ENCODE measurements around the gene DIPK1A.
A peak's percentile ranks its signal among the peaks of the same experiment; 100 is the strongest.

DIPK1A gene

DNA sequence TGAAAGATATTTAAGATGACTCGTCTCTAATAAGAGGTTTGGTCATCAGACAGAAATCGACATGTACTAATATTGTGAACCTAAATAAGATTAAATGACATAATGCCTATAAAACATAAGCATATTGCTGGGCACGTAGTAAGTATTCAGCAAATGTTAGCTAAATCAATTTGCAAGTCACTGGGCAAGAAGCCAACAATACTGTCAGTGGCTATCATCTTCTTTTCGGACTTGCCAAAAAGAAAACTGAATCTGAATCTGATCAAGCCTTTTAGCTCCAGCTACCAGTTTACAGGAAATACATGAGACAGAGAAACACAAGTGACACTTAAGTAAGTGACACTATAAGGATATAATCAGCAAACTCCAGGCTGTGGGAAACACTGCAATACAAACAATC, 83.5 kb downstream of the DIPK1A start:
- DNase-seq (ENCODE audit: low spot score), result no peak

DNA sequence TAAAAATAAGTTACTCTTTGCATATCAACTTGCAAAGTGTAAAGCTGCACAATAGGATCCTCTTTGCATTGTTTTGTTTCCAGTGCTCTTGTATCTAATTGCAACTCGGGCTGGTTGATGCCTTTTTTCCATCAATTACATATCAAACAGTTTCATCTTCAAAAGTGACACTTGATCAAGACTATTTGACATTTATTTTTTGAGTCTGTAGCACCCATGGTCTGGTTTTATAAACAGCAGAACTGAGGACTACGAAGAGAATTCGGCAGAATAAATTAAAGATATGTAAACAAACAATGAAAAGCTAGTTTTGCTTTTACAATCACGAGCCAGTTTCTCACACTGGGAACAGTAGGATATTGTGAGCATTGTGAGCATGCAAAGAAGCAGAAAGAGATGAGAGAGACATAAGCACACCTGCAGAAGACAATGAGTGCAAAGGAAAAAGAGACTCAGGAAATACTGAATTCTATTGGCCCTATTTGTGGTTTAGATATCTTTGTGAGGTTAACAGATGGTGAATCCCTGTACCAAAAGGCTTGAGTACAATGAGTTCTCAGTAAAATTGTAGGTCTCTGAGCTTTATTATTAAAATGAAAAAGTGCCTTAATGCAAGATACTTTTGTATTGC, 84.1 kb downstream of the DIPK1A start:
- DNase-seq (ENCODE audit: low spot score), result no peak

DNA sequence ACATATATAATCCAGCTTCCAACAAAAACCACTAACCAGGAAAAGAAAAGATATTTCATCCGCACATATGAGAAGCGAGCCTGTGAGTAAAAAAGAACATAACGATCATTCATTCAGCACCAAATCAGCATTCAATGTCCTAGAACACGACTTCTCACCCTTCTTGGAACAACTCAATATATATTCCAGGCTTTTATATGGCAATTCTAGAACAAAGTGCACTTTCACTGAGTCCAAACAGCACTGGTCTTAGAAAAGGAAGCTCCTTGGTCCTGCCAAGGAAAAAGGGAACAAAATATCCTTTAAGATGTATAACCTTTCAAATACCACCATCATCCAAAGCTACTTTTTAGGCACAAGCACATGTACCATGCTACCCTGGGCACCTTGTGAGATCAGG, 84.9 kb downstream of the DIPK1A start:
- DNase-seq (ENCODE audit: low spot score), result no peak

DNA sequence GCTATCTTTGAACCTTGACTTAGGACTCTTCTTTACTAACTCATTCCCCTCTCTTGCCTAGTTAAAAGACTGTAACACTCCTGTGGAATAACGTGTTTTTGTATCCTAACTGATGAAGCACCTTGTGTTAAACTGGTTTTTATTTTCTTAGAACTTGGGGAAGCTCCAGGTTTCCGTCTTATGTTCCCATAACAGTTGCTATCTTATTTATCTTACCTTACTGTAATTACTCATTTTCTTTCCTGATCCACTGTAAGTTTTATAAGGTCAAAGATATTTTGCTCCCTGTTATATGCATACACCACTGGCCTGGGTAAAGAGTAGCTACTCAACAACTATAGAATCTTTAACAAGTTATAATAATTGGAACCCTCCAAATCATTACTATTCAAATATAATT, 86.3 kb downstream of the DIPK1A start:
- no peak for DNase-seq (ENCODE audit: low spot score)

DNA sequence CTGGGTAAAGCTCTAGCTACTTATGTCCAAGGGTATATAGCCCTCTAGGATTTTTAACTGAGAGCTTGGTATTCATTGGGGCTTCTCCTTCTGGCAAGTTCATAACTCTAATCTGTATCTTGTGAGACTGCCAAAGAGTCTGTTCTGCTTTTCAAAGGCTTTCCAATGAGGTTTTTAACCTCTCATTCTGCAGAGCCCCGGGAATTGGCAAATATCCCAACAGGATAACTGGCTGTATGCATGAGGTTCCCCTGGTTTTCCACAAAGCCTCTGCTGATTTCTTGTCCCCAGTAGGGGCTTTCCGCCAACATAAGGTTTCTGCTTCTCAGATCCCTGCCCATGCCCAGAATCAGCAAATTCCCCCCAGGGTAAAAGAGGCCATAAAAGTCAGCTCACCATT, 88.5 kb downstream of the DIPK1A start:
- DNase-seq (ENCODE audit: low spot score), result no peak

DNA sequence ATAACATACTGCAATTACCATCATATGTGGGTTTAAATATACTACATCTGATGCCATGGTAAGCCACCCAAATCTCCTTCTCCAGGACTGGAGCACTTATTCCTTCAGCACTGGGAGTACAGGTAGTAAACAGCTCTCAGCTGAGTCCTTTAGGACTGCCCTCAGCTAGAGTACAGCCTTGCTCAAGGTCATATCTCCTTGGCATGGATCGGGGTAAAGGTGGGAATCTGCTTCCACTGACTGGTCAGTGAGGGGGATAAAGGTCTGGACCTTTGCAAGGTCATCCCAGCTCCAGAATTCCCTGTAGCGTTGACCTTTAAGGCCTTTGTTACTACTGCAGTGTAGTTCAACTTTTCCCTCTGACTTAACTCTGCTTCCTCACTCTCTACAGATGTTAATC, 90.7 kb downstream of the DIPK1A start:
- DNase-seq (ENCODE audit: low spot score), result no peak

DNA sequence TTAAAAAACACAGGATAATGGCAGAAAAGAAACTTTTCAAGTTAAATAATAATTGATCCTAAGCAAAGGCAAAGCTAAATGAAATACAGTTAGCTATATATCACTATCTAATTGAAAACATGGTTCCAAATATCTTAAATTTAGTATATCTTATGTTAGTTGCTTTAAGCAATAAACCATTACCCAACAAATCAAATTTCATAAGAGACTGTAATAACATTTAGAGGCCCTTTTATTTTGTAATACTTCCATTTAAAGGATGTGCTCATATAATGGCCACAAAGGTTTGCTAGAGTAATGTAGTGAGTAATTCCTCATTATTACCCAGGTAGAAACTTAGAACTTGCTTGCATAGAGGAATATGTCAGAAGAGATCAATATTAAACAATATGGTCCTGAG, 97.1 kb downstream of the DIPK1A start:
- DNase-seq (ENCODE audit: low spot score), result no peak

DNA sequence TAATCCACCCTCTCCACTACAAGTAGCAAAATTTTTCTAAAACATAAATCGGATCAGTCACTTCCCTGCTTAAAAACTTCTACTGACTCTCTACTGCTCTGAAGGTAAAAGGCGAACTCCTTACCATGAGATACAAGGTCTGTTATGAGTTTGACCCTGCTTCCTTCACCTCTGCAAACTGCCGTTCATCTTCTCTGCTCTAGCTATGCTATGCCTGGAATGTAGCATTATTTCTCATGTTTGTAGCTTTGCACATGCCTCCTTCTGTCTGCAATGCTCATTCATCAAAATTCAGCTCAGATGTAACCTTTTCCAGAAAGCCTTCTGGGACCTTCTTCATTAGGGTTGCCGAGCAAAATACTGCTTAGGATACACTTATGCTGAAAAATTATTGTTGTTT, 98.7 kb downstream of the DIPK1A start:
- DNase-seq (ENCODE audit: low spot score), result no peak

DNA sequence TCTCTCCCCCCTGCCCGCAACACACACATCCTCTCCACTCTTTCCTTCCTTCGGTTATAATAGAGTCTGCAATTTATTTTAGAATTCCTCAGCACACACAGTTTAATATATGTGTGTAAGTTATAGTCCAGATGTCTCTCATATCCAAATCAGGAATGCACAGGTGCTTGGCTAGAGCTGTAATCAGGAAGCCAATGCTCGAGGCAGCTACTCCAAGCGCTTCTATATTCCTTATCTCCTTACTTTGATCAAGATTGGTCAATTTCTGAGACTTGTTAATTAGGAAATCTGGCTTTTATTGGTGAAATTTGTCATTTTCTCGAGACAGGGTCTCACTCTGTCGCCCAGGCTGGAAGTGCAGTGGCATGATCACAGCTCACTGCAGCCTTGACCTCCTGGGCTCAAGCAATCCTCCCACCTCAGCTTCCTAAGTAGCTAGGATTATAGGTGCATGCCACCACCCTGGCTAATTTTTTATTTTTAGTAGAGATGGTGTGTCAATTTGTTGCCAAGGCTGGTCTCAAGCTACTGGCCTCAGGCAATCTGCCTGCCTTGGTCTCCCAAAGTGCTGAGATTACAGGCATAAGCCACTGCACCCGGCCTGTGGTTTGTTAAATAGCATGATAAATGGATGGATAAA, 101.7 kb downstream of the DIPK1A start:
- no peak for DNase-seq (ENCODE audit: low spot score)

DNA sequence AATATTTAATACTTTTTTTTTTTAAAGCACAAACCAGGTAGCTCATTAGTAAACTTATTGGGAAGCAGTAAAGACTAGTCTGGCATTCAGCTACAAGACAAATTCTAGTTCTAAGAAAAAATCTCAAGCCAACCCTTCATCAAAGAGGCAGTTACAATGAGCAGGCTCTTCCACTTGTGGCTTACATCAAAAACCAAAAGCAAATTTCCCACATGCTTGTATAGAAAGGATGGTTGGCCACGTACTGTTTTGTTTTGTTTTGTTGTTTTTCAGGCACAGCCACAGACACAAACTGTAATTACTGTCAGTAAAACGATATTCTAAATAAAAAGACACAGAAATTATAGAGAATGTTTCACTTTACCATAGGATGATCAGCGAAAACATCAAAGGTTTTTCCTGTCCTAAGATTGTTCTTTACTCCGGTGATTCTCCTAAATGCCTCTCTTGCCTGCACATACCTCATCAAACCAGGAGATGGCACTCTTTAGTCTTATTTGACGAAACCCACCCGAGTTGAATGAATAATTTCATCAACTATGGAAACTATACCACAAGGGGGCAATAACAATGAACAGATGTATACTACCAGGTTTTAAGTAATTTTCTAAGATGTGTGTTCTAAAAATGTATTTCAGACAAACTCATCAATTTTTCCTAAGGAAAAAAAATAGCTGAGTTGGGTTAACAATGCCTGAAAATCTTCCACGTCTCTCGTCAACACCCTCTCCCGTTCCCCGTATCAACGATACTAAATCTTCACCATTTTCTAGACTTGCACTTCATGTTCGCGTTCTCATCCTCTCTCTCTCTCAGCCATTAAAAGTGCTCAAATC, 102.5 kb downstream of the DIPK1A start:
- DNase-seq (ENCODE audit: low spot score), result peak; percentile 75

DNA sequence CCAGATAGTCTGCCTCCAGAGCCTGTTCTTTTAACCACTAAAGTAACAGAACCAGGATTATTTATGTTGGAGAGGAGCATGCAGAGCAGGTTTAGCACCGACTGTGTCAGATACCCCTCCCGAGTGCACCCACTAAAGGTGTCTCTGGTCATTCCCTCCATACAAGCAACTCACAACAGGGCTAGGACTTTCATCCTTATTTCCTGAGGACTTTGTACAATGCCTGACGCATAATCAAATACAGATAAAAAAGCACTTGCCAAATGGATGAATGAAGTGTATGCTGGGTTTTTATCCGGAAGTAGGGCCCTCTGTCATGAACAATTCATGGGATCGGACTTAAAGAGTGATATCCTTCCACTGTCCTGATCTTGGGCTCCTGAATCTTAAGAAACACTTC, 103.4 kb downstream of the DIPK1A start:
- no peak for DNase-seq (ENCODE audit: low spot score)

DNA sequence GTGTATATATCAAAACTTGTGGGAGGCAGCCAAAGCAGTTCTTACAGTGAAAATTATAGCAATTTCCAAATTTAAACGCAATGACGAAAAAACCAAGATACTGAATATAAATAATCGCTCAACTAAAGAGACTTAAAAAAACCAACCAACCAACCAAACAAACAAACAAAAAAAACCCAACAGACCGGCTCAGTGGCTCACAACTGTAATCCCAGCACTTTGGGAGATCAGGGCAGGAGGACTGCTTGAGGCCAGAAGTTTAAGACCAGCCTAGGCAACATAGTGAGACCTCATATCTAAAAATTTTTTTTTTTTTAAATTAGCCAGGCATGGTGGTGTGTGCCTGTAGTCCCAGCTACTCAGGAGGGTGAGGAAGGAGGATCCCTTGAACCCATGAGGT, 106.0 kb downstream of the DIPK1A start:
- DNase-seq (ENCODE audit: low spot score), result no peak

DNA sequence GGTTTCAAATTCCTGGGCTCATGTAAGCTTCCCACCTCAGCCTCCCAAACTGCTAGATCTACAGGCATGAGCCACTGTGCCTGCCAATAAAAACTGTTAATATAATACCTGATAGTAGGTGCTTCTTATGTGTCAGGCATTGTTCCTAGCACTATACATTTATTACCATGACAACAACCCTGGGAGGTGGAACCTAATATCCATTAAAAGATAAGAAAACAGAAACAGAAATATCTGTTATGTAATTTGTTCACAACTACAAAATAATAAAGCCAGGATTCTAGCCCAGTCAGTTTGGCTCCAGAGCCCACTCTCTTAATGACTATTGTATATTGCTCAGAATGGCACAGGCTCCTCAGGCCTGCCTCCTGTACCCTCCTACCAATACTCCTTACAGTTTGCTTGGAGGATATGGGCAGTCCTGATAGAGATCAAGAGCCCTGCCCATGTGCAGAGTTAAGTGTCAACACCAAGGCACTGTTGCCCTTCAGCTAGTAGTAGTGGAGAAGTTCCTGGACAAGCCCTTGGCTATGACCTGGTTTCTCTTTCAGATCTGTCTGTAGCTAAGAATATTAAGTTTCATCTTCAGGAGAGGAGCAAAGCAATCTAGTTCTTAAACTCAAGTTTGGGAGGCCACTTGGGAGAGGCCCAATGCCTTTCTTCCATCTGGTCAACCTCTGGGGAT, 107.0 kb downstream of the DIPK1A start:
- DNase-seq (ENCODE audit: low spot score), result no peak

DNA sequence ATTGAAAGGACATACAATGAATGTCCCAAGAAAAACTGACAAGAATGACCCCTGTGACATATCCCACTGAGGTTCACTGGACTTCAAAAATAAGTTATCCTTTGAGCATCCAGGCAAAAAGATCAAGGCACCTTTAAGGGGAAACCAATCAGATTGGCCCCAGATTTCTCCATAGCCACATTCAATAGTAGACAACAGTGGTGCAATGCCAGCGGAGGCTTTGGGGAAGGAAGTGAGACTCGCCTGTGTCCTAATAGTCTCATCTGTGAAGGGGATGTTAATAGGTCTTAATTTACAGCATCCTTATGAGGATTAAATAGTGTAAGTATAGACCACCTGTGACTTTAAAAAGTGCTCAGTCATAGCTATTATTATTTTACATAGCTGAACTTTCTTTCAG, 108.0 kb downstream of the DIPK1A start:
- no peak for DNase-seq (ENCODE audit: low spot score)

DNA sequence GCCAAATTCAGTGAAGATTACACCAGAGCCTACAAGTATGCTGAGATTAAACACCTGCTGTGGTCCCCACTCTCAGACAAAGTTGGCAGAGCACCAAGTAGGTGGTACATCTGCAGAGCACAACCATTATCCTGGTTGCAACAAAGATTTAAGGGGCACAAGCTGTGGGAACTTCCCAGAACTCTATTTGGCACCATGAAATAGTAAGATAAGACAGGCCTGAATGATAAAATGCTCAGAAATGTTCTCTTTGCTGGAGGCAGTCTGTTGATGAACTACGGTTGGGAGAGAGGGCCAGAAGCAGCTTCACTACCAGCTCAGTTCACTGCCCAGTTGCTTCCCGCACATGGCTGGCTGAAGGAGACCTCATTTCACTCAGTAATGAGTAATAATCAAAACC, 109.5 kb downstream of the DIPK1A start:
- DNase-seq (ENCODE audit: low spot score), result no peak

DNA sequence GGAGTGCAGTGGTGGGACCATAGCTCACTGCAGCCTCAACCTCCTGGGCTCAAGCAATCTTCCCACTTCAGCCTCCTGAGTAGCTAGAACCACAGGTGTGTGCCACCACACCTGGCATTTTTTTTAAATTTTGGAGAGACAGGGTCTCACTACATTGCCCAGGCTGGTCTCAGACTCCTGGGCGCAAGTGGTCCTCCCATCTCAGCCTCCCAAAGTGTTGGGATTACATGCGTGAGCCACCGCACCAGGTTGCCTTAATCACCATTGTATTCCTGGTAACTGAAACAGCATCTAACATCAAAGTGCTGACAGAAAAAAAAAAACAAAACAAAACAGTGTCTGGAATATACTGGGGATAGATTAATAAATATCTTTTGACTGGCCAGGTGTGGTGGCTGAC, 111.2 kb downstream of the DIPK1A start:
- DNase-seq (ENCODE audit: low spot score), result no peak

DNA sequence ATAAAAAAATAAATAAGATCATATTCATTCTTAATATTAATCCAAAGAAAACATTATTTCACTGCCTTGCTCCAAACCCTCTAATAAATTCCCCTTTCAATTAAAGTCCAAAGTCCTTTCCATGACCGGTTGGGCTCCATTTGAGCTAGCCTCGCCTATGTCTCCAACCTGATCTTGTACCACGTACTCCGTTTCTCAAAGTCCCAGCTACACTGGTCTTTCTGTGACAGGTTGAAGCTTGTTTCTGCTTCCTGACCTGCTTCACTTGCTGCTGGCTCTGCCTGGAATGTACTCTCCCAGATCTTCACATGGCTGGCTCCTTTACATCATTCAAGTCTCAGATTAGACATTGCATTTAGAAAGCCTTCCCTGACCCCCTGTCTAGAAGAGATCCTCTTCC, 113.1 kb downstream of the DIPK1A start:
- no peak for DNase-seq (ENCODE audit: low spot score)

DNA sequence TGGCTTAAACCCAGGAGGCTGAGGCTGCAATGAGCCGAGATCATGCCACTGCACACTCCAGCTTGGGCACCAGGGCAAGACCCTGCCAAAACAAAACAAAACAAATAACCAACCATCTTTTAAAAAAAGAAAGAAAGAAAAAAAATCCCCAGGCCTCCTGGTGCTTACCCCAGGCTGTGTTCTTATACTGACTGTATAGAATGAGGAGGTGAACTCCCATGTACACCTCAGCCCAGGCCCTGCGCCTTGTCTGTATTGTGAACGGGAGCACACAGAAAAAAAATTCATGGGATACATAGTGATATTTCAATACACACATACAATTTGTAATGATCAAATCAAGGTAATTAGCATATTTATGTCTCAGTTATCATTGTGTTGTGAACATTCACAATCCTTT, 115.4 kb downstream of the DIPK1A start:
- DNase-seq (ENCODE audit: low spot score), result no peak

DNA sequence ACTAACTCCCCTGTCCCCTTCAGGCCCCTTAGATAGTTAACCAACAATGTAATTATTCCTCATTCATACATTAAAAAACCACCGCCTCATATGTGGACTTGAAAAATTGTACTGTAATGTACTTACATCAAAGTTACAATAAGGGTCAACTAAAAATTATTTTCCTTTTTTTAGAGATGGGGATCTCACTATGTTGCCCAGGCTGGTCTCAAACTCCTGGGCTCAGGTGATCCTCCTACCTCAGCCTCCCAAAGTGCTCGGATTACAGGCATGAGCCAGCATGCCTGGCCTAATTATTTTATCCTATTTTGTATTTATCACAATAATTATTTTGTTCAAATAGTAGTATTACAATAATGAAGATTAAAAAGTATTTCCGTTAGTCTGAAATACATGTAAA, 116.8 kb downstream of the DIPK1A start:
- DNase-seq (ENCODE audit: low spot score), result no peak

DNA sequence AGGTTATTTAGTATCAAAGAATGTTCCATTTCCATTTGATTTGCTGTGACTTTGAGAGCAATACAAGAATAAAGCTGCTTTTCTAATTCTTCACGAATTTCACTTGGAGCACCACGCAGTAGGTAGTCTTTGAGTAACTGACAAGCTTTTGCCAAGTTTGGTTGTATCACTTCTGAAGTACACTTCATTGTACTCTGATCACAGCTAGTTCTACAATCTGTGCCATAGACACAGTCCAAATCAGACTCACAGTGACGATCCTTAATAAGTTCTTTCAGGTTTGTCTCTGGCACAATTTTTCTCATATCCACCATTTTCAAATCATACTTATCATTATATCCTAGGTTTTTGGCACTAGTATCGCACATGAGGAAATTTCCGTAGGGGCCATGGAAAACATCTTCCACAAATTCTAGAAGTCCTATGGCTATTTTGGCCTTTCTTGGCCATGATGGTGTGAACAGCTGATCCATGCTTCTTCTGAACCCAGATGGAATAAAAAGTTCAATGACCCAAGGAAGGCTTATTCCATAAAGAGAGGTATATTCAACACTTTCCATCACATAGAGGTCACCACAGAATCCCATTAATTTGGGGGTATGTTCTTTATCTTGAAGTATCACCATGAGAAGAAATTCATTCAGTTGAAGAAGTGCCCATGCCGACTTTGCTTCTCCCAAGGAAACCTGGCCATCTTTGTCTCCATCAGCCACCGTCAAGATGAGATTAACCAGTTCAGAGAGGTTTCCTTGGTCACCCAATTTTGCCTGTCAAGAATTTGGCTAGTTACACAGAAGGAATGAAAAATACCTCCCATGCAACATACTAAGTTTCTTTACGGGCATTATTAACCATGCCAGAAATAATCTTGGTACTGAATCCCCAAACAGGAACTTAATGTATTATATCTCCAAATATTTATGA, 117.6 kb downstream of the DIPK1A start:
- DNase-seq (ENCODE audit: low spot score), result no peak

DNA sequence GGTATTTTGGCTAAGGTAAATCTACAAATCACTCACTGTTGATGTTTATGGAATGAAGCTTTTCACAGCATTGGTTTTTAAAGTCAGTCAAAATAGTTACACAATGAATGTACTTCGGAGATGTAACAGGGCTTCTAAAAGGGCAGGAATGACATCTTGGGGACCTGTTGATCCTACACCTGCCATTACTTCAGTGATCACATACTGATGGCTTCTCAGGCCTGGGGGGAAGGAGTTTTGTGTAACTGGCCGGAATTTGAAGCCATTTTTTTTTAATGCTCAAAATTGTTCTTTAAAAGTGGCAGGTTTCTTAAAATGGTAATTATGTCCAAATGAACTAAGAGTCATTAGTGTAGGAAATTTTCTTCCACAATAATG, 118.2 kb downstream of the DIPK1A start:
- no peak for DNase-seq (ENCODE audit: low spot score)

Data from germinal center (tissue), 1 donor.